ENCODE measurements around the gene TRABD2B.

- TF ChIP-seq, protein P1, sequence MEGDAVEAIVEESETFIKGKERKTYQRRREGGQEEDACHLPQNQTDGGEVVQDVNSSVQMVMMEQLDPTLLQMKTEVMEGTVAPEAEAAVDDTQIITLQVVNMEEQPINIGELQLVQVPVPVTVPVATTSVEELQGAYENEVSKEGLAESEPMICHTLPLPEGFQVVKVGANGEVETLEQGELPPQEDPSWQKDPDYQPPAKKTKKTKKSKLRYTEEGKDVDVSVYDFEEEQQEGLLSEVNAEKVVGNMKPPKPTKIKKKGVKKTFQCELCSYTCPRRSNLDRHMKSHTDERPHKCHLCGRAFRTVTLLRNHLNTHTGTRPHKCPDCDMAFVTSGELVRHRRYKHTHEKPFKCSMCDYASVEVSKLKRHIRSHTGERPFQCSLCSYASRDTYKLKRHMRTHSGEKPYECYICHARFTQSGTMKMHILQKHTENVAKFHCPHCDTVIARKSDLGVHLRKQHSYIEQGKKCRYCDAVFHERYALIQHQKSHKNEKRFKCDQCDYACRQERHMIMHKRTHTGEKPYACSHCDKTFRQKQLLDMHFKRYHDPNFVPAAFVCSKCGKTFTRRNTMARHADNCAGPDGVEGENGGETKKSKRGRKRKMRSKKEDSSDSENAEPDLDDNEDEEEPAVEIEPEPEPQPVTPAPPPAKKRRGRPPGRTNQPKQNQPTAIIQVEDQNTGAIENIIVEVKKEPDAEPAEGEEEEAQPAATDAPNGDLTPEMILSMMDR (IDR thresholded peaks at IDR 0.05; ENCODE audit: insufficient read depth, low read depth, low read length): no peak
- TF ChIP-seq EZH2 (IDR thresholded peaks at IDR 0.05; ENCODE audit: insufficient read depth, low read length): no peak
Observed at GRCh38 chr1:47835409-47835808, 161.8 kb downstream of the TRABD2B start.
